Thoracic aorta (tissue), 2 donors: Measurements from ENCODE around the gene DPYD. TPM values are rescaled to one million over a fixed set of nuclear protein-coding genes. Genes with fewer than 3 reads are reported as not detected.

Experiments
- ATAC-seq: fragments of 150-250 bp; one replicate; pipeline ENCODE4 v1.8.0; 2017; ENCODE audit warnings: low read depth; ENCODE audit not compliant: insufficient number of reproducible peaks, low FRiP score
- DNase-seq: peaks from one replicate; pipeline ENCODE4 v3.0.0-alpha.2; 2020; ENCODE audit warnings: low spot score
- H3K27ac ChIP-seq, 2 donors: fragments of 200-600 bp; sonication (generic); 1 replicate in 1 of 2; 2 replicates in 1 of 2; pipeline ENCODE4 v1.5.1; 2016; ENCODE audit warnings: mild to moderate bottlenecking in 2 of 2, moderate library complexity in 2 of 2
- H3K27me3 ChIP-seq: fragments of 200-600 bp; sonication (generic); replicated peaks from 2 replicates; pipeline ENCODE4 v1.6.0; 2016; ENCODE audit warnings: mild to moderate bottlenecking; ENCODE audit not compliant: insufficient read depth
- H3K36me3 ChIP-seq: fragments of 200-600 bp; sonication (generic); one replicate; pipeline ENCODE4 v1.5.1; 2016
- H3K4me1 ChIP-seq, 2 donors: fragments of 200-600 bp; sonication (generic); 1 replicate in 1 of 2; 2 replicates in 1 of 2; pipeline versions ENCODE4 v1.5.1 to v1.6.0; 2016; ENCODE audit warnings: low read depth in 2 of 2, mild to moderate bottlenecking in 1 of 2; ENCODE audit not compliant: control insufficient read depth in 1 of 2
- H3K4me3 ChIP-seq: fragments of 200-600 bp; sonication (generic); 2 replicates; pipeline ENCODE4 v1.5.1; 2016; ENCODE audit warnings: mild to moderate bottlenecking
- H3K9me3 ChIP-seq: fragments of 200-600 bp; sonication (generic); 2 replicates; pipeline ENCODE4 v1.5.1; 2016
- CTCF ChIP-seq: fragments of 200-600 bp; sonication (generic); IDR thresholded peaks from one replicate; pipeline ENCODE4 v1.5.1; 2019; ENCODE audit warnings: antibody characterized with exemption
- total RNA-seq, 2 donors: library from RNA; depleted of rRNA; stranded (reverse); fragments of >200 nt; gene quantifications; one replicate each; pipeline versions ENCODE4 v1.1.0 to v1.2.3, GENCODE V29; 2016

DPYD gene
- total RNA-seq, 2 donors from 2014 or later: 29.1 to 44.2 TPM

GRCh38 chr1:97457446-97458089 lies 463.3 kb downstream of the DPYD start:
- no peak for TF ChIP-seq CTCF
- ATAC-seq: no peak
- Histone ChIP-seq H3K4me1 (no peaks in the 10 kb centered on the region), H3K27me3 (no peaks in the 10 kb centered on the region), H3K27ac (no peak overlapping the region), H3K4me3 (no peak overlapping the region), H3K36me3 (no peaks in the 10 kb centered on the region), H3K9me3 (no peaks in the 10 kb centered on the region)
- DNase-seq: no peak

- Histone ChIP-seq H3K4me1 (no peaks in the 10 kb centered on the region), H3K4me3 (no peak overlapping the region), H3K36me3 (no peaks in the 10 kb centered on the region), H3K9me3 (no peaks in the 10 kb centered on the region), H3K27me3 (no peaks in the 10 kb centered on the region), H3K27ac (no peak overlapping the region)
- no peak for TF ChIP-seq CTCF
- ATAC-seq (no peak), DNase-seq (no peak)
Observed at GRCh38 chr1:97451944-97452343, 468.9 kb downstream of the DPYD start.

DNA sequence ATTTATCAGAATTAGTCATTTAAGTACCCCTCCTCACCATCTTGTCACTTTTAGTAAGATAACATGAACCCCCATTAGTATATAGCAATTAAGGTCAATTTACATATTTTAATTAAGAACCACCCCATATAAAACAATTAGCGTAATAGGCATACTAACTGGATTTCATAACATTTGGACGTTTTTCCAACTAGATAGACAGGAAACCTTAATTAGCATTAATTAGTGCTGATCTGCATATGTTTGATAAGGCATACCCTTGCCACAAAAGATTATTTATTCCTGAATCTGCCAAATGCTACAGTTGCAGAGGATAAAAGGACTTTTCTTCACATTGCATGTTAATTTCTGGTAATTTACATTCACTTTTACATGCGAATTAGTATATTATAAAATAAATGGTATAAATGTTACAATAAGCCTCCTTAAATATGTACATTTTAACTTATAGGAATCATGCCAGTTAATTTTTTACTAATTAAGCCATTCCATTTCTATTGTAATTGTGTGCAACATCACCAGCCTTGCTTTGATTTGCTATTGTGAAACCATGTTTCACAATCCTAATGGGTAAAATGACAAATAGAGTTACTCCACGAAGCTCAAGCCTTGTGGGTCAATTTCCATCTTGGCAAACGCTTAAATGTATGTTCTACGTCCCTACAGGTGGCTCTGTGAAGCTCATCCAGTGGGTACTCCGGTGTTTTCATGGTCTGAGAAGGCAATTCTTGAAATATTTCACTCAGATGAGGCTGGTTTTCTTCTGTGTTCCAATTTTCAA lies 469.6 kb downstream of the DPYD start:
- DNase-seq (no peak), ATAC-seq (no peak)
- Histone ChIP-seq H3K36me3 (no peaks in the 10 kb centered on the region), H3K4me3 (no peak overlapping the region), H3K27ac (no peak overlapping the region), H3K27me3 (no peaks in the 10 kb centered on the region), H3K9me3 (no peaks in the 10 kb centered on the region), H3K4me1 (no peaks in the 10 kb centered on the region)
- TF ChIP-seq CTCF: no peak

DNA sequence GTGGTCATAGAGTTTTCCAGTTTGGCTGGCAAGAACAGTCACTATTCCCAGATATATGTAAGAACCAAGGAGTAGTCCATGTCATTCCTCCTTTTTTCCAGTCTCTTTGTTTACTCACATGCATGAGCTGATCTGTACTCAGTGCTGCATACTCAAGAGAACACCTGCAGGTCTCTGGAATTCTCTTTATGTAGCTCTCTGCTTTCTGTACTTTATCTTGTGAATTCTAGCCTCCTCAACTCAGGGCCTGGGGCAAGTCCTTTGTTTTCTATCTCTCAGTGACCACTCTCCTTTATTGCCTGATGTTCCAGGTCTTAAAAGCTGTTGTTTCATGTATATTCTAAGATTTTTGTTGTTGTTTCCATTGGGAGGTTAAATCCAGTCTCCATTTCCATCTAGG lies 478.9 kb downstream of the DPYD start:
- H3K27ac ChIP-seq: no peak overlapping the region
- DNase-seq (no peak), ATAC-seq (no peak)
- H3K4me1 ChIP-seq: no peaks in the 10 kb centered on the region
- no peaks in the 10 kb centered on the region for H3K36me3 ChIP-seq
- H3K9me3 ChIP-seq: no peaks in the 10 kb centered on the region
- no peak overlapping the region for H3K4me3 ChIP-seq
- H3K27me3 ChIP-seq: no peaks in the 10 kb centered on the region
- TF ChIP-seq CTCF: no peak

DNA sequence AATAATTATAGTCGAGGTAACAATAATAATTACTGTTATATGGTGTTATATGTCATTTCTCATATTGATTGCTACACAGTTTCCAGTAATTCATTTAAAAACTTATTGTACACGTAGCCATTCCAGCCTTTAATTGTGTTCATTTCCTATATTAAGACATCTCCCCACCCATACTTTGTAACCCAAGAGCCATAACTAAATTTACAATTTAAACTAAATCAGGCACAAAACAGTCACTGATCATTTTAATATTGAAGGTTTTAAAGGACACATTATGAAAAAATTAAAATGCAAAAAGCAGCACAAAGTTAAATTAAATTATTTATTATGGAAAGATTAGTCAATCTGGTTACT lies 487.0 kb downstream of the DPYD start:
- TF ChIP-seq CTCF: no peak
- ATAC-seq: no peak
- H3K4me3 ChIP-seq: no peak overlapping the region
- no peak for DNase-seq
- H3K27ac ChIP-seq: no peak overlapping the region
- H3K36me3 ChIP-seq: no peaks in the 10 kb centered on the region
- H3K27me3 ChIP-seq: no peaks in the 10 kb centered on the region
- no peaks in the 10 kb centered on the region for H3K9me3 ChIP-seq
- peaks cover 0 to 5% of the 10 kb centered on the region in 2 donors for H3K4me1 ChIP-seq
